Measurements from ENCODE around the gene GTSF1L. TPM values are rescaled to one million over a fixed set of nuclear protein-coding genes. Genes with fewer than 3 reads are reported as not detected.

Gene GTSF1L
- total and polyA plus RNA-seq, 4 donors, result not detected

- Histone ChIP-seq H3K27ac (ENCODE audit: low read depth in 1 of 2, low read length in 2 of 2) (no peak overlapping the region), H3K4me1 (ENCODE audit: control insufficient read depth in 4 of 4, insufficient read depth in 4 of 4, low read length in 3 of 4) (no peaks in the 10 kb centered on the region), H3K9ac (ENCODE audit: low read depth in 1 of 2, low read length in 2 of 2) (no peak overlapping the region), H3K36me3 (ENCODE audit: control insufficient read depth in 4 of 4, insufficient read depth in 3 of 4, low read depth in 1 of 4, low read length in 3 of 4) (no peaks in the 10 kb centered on the region), H3K9me3 (ENCODE audit: control insufficient read depth in 4 of 4, low read length in 3 of 4) (no peaks in the 10 kb centered on the region), H3K4me3 (ENCODE audit: low read depth in 1 of 3, low read length in 3 of 3) (no peak overlapping the region), H3K27me3 (ENCODE audit: control insufficient read depth in 4 of 4, insufficient read depth in 4 of 4, low read length in 3 of 4) (no peaks in the 10 kb centered on the region)
- TF ChIP-seq, protein P1, sequence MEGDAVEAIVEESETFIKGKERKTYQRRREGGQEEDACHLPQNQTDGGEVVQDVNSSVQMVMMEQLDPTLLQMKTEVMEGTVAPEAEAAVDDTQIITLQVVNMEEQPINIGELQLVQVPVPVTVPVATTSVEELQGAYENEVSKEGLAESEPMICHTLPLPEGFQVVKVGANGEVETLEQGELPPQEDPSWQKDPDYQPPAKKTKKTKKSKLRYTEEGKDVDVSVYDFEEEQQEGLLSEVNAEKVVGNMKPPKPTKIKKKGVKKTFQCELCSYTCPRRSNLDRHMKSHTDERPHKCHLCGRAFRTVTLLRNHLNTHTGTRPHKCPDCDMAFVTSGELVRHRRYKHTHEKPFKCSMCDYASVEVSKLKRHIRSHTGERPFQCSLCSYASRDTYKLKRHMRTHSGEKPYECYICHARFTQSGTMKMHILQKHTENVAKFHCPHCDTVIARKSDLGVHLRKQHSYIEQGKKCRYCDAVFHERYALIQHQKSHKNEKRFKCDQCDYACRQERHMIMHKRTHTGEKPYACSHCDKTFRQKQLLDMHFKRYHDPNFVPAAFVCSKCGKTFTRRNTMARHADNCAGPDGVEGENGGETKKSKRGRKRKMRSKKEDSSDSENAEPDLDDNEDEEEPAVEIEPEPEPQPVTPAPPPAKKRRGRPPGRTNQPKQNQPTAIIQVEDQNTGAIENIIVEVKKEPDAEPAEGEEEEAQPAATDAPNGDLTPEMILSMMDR (IDR thresholded peaks at IDR 0.05; ENCODE audit: low read depth, low read length, missing input control), result no peak
- TF ChIP-seq HNF4A (conservative IDR thresholded peaks at IDR 0.05) (no peak), YY1 (IDR thresholded peaks at IDR 0.05) (no peak), SP1 (IDR thresholded peaks at IDR 0.05) (no peak), TAF1 (conservative IDR thresholded peaks at IDR 0.05) (no peak), RAD21 (IDR thresholded peaks at IDR 0.05) (no peak), EGR1 (IDR thresholded peaks at IDR 0.05; ENCODE audit: low read depth in 2 of 2) (no peak), FOXA2 (IDR thresholded peaks at IDR 0.05) (no peak), JUND (IDR thresholded peaks at IDR 0.05) (no peak), MAX (IDR thresholded peaks at IDR 0.05) (no peak), GABPA (IDR thresholded peaks at IDR 0.05 in 1 of 2, conservative IDR thresholded peaks at IDR 0.05 in 1 of 2) (no peak), HNF4G (IDR thresholded peaks at IDR 0.05) (no peak), RXRA (IDR thresholded peaks at IDR 0.05) (no peak), NR2F2 (IDR thresholded peaks at IDR 0.05) (no peak), ZBTB33 (IDR thresholded peaks at IDR 0.05) (no peak), FOXA1 (IDR thresholded peaks at IDR 0.05) (no peak)
- TF ChIP-seq, protein P2, sequence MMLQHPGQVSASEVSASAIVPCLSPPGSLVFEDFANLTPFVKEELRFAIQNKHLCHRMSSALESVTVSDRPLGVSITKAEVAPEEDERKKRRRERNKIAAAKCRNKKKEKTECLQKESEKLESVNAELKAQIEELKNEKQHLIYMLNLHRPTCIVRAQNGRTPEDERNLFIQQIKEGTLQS (IDR thresholded peaks at IDR 0.05), result no peak
- TF ChIP-seq, protein P3, sequence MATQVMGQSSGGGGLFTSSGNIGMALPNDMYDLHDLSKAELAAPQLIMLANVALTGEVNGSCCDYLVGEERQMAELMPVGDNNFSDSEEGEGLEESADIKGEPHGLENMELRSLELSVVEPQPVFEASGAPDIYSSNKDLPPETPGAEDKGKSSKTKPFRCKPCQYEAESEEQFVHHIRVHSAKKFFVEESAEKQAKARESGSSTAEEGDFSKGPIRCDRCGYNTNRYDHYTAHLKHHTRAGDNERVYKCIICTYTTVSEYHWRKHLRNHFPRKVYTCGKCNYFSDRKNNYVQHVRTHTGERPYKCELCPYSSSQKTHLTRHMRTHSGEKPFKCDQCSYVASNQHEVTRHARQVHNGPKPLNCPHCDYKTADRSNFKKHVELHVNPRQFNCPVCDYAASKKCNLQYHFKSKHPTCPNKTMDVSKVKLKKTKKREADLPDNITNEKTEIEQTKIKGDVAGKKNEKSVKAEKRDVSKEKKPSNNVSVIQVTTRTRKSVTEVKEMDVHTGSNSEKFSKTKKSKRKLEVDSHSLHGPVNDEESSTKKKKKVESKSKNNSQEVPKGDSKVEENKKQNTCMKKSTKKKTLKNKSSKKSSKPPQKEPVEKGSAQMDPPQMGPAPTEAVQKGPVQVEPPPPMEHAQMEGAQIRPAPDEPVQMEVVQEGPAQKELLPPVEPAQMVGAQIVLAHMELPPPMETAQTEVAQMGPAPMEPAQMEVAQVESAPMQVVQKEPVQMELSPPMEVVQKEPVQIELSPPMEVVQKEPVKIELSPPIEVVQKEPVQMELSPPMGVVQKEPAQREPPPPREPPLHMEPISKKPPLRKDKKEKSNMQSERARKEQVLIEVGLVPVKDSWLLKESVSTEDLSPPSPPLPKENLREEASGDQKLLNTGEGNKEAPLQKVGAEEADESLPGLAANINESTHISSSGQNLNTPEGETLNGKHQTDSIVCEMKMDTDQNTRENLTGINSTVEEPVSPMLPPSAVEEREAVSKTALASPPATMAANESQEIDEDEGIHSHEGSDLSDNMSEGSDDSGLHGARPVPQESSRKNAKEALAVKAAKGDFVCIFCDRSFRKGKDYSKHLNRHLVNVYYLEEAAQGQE (IDR thresholded peaks at IDR 0.05), result no peak
- WGBS, result 98% methylated on average over 9 of the region's 9 CpGs
- no peak for DNase-seq (ENCODE audit: low spot score)
Observed at GRCh38 chr20:43715044-43715443, 11.8 kb downstream of the GTSF1L start.
